GM23338 (cell line): Measurements from ENCODE around the gene PCLO. TPM values are rescaled to one million over a fixed set of nuclear protein-coding genes. Genes with fewer than 3 reads are reported as not detected.
A peak's percentile ranks its signal among the peaks of the same experiment; 100 is the strongest.

ENCODE experiments used
- ATAC-seq: fragments of 200-7000 bp; cut with Tn5 transposase; 3 replicates; pipeline ENCODE4 v1.9.1; 2020
- DNase-seq: peaks from one replicate; pipeline ENCODE4 v3.0.0-alpha.2; 2015; ENCODE audit warnings: low spot score
- H2AFZ ChIP-seq: fragments of 200-600 bp; sonication (generic); 2 replicates; pipeline ENCODE4 v1.8.0; 2016; ENCODE audit warnings: antibody characterized with exemption, mild to moderate bottlenecking, moderate library complexity
- H3F3A ChIP-seq: fragments of 200-600 bp; sonication (generic); replicated peaks from 2 replicates; pipeline ENCODE4 v1.8.0; 2017; ENCODE audit warnings: antibody characterized with exemption, mixed run types, low read depth
- H3K27ac ChIP-seq: fragments of 200-600 bp; sonication (generic); 2 replicates; pipeline ENCODE4 v1.6.1; 2016; ENCODE audit warnings: low read depth
- H3K27me3 ChIP-seq: fragments of 200-600 bp; sonication (generic); 2 replicates; pipeline ENCODE4 v1.8.0; 2016; ENCODE audit warnings: mild to moderate bottlenecking, mixed run types, moderate library complexity; ENCODE audit not compliant: insufficient read depth
- H3K36me3 ChIP-seq: fragments of 200-600 bp; sonication (generic); 2 replicates; pipeline ENCODE4 v1.8.0; 2016; ENCODE audit warnings: mild to moderate bottlenecking; ENCODE audit not compliant: insufficient read depth
- H3K4me1 ChIP-seq: fragments of 200-600 bp; sonication (generic); 2 replicates; pipeline ENCODE4 v1.8.0; 2016; ENCODE audit warnings: mild to moderate bottlenecking, moderate library complexity; ENCODE audit not compliant: insufficient read depth
- H3K4me2 ChIP-seq: fragments of 200-600 bp; sonication (generic); 2 replicates; pipeline ENCODE4 v1.7.1; 2017; ENCODE audit warnings: mixed run types
- H3K4me3 ChIP-seq: fragments of 200-600 bp; sonication (generic); 2 replicates; pipeline ENCODE4 v1.6.1; 2016; ENCODE audit warnings: mixed run types
- H3K79me2 ChIP-seq: fragments of 200-600 bp; sonication (generic); replicated peaks from 2 replicates; pipeline ENCODE4 v1.8.0; 2017; ENCODE audit warnings: mild to moderate bottlenecking; ENCODE audit not compliant: insufficient read depth
- H3K9me2 ChIP-seq: fragments of 200-600 bp; sonication (generic); 2 replicates; pipeline ENCODE4 v1.8.0; 2017; ENCODE audit not compliant: insufficient read depth
- H4K20me1 ChIP-seq: fragments of 200-600 bp; sonication (generic); replicated peaks from 2 replicates; pipeline ENCODE4 v1.8.0; 2017; ENCODE audit warnings: mild to moderate bottlenecking; ENCODE audit not compliant: insufficient read depth
- H3K27ac Mint-ChIP-seq: 2 replicates; pipeline ENCODE4 v1.8.0; 2020; ENCODE audit warnings: inconsistent platforms, mild to moderate bottlenecking, moderate library complexity, mixed read lengths
- H3K27me3 Mint-ChIP-seq: 3 replicates; pipeline ENCODE4 v1.8.0; 2022; ENCODE audit warnings: low read depth, mild to moderate bottlenecking, moderate library complexity, mixed read lengths, inconsistent platforms; ENCODE audit not compliant: insufficient read depth, poor library complexity
- H3K36me3 Mint-ChIP-seq: 3 replicates; pipeline ENCODE4 v1.8.0; 2021; ENCODE audit warnings: low read depth, mild to moderate bottlenecking, inconsistent platforms, moderate library complexity, mixed read lengths
- H3K4me1 Mint-ChIP-seq: 3 replicates; pipeline ENCODE4 v1.8.0; 2020; ENCODE audit warnings: mild to moderate bottlenecking, inconsistent platforms, mixed read lengths
- H3K4me3 Mint-ChIP-seq: 3 replicates; pipeline ENCODE4 v1.8.0; 2021; ENCODE audit warnings: moderate library complexity, mild to moderate bottlenecking, inconsistent platforms, mixed read lengths
- H3K9me3 Mint-ChIP-seq: 3 replicates; pipeline ENCODE4 v1.8.0; 2020; ENCODE audit warnings: moderate library complexity, mild to moderate bottlenecking, inconsistent platforms, mixed read lengths
- CREB1 ChIP-seq: fragments of 250-450 bp; sonication (Bioruptor Pico); IDR thresholded peaks from 2 replicates; pipeline ENCODE4 v1.5.0; 2020; ENCODE audit warnings: low read depth, mild to moderate bottlenecking, moderate library complexity
- JUNB ChIP-seq: IDR thresholded peaks from one replicate; pipeline ENCODE4 v1.6.1; 2016; ENCODE audit warnings: antibody characterized with exemption; ENCODE audit not compliant: unreplicated experiment
- NANOG ChIP-seq: IDR thresholded peaks from 2 replicates; pipeline ENCODE4 v1.6.1; 2016; ENCODE audit warnings: antibody characterized with exemption, borderline replicate concordance
- POLR2AphosphoS5 ChIP-seq: IDR thresholded peaks from 2 replicates; pipeline ENCODE4 v1.6.1; 2016; ENCODE audit warnings: antibody characterized with exemption, low read depth
- STAT1 ChIP-seq: IDR thresholded peaks from one replicate; pipeline ENCODE4 v1.6.1; 2016; ENCODE audit warnings: antibody characterized with exemption; ENCODE audit not compliant: unreplicated experiment
- ZNF114 ChIP-seq: fragments of 250-450 bp; sonication (Bioruptor Pico); IDR thresholded peaks from 2 replicates; pipeline ENCODE4 v1.5.0; 2020; ENCODE audit warnings: mild to moderate bottlenecking, moderate library complexity
- ZNF331 ChIP-seq: fragments of 250-450 bp; sonication (Bioruptor Pico); IDR thresholded peaks from 2 replicates; pipeline ENCODE4 v1.5.0; 2020; ENCODE audit warnings: low read depth, mild to moderate bottlenecking, moderate library complexity
- polyA plus RNA-seq: library from polyadenylated mRNA; unstranded; fragments of >200 nt; fragmentation: Nextera tagmentation; extraction: Ambion mirVana; gene quantifications from 2 replicates; pipeline ENCODE4 v1.2.1, GENCODE V29; 2016
- total RNA-seq: library from RNA; depleted of rRNA; stranded (reverse); fragments of >200 nt; shearing (Covaris generic); gene quantifications from 2 replicates; pipeline ENCODE4 v1.2.3, GENCODE V29; 2014
- TF ChIP-seq, protein P1 (sequence below): fragments of 250-450 bp; sonication (Bioruptor Pico); IDR thresholded peaks from 2 replicates; pipeline ENCODE4 v1.5.0; 2020; ENCODE audit warnings: mild to moderate bottlenecking, moderate library complexity
- TF ChIP-seq, protein P2 (sequence below): IDR thresholded peaks from one replicate; pipeline ENCODE4 v1.6.1; 2018; ENCODE audit warnings: antibody characterized with exemption; ENCODE audit not compliant: unreplicated experiment
- TF ChIP-seq, protein P3 (sequence below): IDR thresholded peaks from 2 replicates; pipeline ENCODE4 v1.6.1; 2016; ENCODE audit warnings: antibody characterized with exemption

The PCLO gene
- total and polyA plus RNA-seq, 2 experiments from 2014 or later = 7.4 to 9.1 TPM

DNA sequence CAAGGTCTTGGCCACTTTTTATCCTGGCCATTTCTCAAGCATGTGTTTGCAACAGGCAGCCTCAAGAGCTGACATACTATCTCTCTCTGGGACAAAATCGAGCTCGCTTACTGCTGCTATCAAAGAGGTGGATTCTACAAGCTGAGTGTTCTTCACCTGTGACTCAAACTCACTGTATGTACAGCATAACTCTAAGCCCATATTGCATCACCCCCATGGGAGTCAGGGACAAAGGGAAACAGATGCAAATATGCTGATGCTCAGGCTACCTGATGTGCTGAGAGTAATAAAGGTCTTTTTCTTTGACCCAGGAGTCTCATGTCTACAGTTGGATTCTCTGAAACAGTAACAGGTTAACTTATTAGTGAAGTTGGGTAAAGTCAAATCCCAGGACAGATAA is 45.2 kb downstream of the PCLO start (continued):
- TF ChIP-seq, protein P1, sequence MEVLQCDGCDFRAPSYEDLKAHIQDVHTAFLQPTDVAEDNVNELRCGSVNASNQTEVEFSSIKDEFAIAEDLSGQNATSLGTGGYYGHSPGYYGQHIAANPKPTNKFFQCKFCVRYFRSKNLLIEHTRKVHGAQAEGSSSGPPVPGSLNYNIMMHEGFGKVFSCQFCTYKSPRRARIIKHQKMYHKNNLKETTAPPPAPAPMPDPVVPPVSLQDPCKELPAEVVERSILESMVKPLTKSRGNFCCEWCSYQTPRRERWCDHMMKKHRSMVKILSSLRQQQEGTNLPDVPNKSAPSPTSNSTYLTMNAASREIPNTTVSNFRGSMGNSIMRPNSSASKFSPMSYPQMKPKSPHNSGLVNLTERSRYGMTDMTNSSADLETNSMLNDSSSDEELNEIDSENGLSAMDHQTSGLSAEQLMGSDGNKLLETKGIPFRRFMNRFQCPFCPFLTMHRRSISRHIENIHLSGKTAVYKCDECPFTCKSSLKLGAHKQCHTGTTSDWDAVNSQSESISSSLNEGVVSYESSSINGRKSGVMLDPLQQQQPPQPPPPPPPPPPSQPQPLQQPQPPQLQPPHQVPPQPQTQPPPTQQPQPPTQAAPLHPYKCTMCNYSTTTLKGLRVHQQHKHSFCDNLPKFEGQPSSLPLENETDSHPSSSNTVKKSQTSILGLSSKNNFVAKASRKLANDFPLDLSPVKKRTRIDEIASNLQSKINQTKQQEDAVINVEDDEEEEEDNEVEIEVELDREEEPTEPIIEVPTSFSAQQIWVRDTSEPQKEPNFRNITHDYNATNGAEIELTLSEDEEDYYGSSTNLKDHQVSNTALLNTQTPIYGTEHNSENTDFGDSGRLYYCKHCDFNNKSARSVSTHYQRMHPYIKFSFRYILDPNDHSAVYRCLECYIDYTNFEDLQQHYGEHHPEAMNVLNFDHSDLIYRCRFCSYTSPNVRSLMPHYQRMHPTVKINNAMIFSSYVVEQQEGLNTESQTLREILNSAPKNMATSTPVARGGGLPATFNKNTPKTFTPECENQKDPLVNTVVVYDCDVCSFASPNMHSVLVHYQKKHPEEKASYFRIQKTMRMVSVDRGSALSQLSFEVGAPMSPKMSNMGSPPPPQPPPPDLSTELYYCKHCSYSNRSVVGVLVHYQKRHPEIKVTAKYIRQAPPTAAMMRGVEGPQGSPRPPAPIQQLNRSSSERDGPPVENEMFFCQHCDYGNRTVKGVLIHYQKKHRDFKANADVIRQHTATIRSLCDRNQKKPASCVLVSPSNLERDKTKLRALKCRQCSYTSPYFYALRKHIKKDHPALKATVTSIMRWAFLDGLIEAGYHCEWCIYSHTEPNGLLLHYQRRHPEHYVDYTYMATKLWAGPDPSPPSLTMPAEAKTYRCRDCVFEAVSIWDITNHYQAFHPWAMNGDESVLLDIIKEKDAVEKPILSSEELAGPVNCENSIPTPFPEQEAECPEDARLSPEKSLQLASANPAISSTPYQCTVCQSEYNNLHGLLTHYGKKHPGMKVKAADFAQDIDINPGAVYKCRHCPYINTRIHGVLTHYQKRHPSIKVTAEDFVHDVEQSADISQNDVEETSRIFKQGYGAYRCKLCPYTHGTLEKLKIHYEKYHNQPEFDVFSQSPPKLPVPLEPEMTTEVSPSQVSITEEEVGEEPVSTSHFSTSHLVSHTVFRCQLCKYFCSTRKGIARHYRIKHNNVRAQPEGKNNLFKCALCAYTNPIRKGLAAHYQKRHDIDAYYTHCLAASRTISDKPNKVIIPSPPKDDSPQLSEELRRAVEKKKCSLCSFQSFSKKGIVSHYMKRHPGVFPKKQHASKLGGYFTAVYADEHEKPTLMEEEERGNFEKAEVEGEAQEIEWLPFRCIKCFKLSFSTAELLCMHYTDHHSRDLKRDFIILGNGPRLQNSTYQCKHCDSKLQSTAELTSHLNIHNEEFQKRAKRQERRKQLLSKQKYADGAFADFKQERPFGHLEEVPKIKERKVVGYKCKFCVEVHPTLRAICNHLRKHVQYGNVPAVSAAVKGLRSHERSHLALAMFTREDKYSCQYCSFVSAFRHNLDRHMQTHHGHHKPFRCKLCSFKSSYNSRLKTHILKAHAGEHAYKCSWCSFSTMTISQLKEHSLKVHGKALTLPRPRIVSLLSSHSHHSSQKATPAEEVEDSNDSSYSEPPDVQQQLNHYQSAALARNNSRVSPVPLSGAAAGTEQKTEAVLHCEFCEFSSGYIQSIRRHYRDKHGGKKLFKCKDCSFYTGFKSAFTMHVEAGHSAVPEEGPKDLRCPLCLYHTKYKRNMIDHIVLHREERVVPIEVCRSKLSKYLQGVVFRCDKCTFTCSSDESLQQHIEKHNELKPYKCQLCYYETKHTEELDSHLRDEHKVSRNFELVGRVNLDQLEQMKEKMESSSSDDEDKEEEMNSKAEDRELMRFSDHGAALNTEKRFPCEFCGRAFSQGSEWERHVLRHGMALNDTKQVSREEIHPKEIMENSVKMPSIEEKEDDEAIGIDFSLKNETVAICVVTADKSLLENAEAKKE (CRISPR knock-in tag) = no peak
- TF ChIP-seq, protein P2, sequence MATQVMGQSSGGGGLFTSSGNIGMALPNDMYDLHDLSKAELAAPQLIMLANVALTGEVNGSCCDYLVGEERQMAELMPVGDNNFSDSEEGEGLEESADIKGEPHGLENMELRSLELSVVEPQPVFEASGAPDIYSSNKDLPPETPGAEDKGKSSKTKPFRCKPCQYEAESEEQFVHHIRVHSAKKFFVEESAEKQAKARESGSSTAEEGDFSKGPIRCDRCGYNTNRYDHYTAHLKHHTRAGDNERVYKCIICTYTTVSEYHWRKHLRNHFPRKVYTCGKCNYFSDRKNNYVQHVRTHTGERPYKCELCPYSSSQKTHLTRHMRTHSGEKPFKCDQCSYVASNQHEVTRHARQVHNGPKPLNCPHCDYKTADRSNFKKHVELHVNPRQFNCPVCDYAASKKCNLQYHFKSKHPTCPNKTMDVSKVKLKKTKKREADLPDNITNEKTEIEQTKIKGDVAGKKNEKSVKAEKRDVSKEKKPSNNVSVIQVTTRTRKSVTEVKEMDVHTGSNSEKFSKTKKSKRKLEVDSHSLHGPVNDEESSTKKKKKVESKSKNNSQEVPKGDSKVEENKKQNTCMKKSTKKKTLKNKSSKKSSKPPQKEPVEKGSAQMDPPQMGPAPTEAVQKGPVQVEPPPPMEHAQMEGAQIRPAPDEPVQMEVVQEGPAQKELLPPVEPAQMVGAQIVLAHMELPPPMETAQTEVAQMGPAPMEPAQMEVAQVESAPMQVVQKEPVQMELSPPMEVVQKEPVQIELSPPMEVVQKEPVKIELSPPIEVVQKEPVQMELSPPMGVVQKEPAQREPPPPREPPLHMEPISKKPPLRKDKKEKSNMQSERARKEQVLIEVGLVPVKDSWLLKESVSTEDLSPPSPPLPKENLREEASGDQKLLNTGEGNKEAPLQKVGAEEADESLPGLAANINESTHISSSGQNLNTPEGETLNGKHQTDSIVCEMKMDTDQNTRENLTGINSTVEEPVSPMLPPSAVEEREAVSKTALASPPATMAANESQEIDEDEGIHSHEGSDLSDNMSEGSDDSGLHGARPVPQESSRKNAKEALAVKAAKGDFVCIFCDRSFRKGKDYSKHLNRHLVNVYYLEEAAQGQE = no peak
- TF ChIP-seq POLR2AphosphoS5 = no peak

DNA sequence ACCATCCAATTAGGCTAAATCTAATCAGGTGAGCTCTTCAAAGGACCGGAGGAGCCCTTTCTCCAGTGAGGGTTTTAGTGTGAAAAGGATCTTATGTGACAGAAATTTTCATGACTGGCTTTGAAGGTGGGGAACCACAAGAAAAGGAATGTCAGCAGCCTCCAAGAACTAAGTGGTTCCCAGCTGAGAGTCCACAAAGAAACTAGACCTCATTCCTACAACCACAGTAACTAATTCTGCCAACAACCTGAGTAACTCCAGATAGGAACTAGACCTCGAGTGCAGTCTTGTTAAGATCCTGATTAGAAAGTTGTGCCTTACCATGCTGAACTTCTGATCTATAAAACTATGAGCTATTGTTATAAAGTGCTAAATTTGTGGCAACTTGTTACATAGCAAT is 51.3 kb downstream of the PCLO start:
- peaks cover 7% of the 10 kb centered on the region; the same call in 2 of the 3 replicates for H3K4me1 Mint-ChIP-seq
- ATAC-seq (peak; percentile 77), DNase-seq (peak; percentile 44)
- no peaks in the 10 kb centered on the region for H3K36me3 ChIP-seq
- H3K79me2 ChIP-seq = no peaks in the 10 kb centered on the region
- no peaks in the 10 kb centered on the region for H3K4me1 ChIP-seq
- no peaks in the 10 kb centered on the region for H3K9me2 ChIP-seq
- H3K4me3 Mint-ChIP-seq = no peak overlapping the region
- no peak overlapping the region for H3K4me3 ChIP-seq
- no peaks in the 10 kb centered on the region for H3K27me3 ChIP-seq
- H3K27ac ChIP-seq = no peak overlapping the region
- no peaks in the 10 kb centered on the region for H3F3A ChIP-seq
- no peaks in the 10 kb centered on the region for H3K9me3 Mint-ChIP-seq
- no peaks in the 10 kb centered on the region for H4K20me1 ChIP-seq
- no peak overlapping the region for H2AFZ ChIP-seq
- H3K36me3 Mint-ChIP-seq = no peaks in the 10 kb centered on the region
- H3K27ac Mint-ChIP-seq = no peak overlapping the region
- H3K27me3 Mint-ChIP-seq = no peaks in the 10 kb centered on the region
- H3K4me2 ChIP-seq = no peak overlapping the region
- TF ChIP-seq STAT1 = no peak
- TF ChIP-seq, protein P3, sequence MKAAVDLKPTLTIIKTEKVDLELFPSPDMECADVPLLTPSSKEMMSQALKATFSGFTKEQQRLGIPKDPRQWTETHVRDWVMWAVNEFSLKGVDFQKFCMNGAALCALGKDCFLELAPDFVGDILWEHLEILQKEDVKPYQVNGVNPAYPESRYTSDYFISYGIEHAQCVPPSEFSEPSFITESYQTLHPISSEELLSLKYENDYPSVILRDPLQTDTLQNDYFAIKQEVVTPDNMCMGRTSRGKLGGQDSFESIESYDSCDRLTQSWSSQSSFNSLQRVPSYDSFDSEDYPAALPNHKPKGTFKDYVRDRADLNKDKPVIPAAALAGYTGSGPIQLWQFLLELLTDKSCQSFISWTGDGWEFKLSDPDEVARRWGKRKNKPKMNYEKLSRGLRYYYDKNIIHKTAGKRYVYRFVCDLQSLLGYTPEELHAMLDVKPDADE = no peak
- TF ChIP-seq, protein P2 = no peak
- no peak for TF ChIP-seq JUNB
- no peak for TF ChIP-seq ZNF331 (CRISPR knock-in tag)
- TF ChIP-seq ZNF114 (CRISPR knock-in tag) = no peak
- TF ChIP-seq CREB1 (CRISPR knock-in tag) = no peak
- TF ChIP-seq POLR2AphosphoS5 = no peak
- TF ChIP-seq NANOG = no peak
